Upper lobe of left lung (tissue), 4 donors: Measurements from ENCODE around the gene ALAD.

ENCODE experiments used
- POLR2AphosphoS5 ChIP-seq, 2 donors: sonication (generic); formaldehyde crosslinking; IDR thresholded peaks; one replicate each; pipeline ENCODE4 v1.5.1; 2017; ENCODE audit warnings: antibody characterized with exemption in 2 of 2
- TF ChIP-seq, protein P1 (sequence below), 6 experiments: fragments of 450-650 bp in 4 of 6; fragments of 200-600 bp in 2 of 6; sonication (generic) in 2 of 6; IDR thresholded peaks; one replicate each; pipeline ENCODE4 v1.5.1; 2016 to 2019; ENCODE audit warnings: antibody characterized with exemption in 6 of 6

DNA sequence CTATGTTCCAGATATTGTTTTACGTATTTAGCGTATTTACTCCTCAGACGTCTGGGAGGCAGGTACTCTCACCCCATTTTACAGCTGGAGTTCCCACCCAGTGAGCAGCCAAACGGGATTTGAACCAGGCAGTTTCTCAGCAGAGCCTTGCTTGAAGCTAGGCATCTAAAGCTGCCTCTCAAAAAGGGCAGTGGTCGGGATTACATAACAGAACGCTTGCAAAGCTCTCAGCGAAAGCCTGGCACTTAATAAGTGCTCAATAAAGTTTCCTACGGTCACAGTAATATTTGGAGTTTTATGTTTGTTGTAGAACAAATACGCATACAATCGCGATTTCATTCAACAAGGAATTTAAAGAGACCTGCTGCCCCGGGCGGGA, 52.0 kb downstream of the ALAD start:
- TF ChIP-seq, protein P1, sequence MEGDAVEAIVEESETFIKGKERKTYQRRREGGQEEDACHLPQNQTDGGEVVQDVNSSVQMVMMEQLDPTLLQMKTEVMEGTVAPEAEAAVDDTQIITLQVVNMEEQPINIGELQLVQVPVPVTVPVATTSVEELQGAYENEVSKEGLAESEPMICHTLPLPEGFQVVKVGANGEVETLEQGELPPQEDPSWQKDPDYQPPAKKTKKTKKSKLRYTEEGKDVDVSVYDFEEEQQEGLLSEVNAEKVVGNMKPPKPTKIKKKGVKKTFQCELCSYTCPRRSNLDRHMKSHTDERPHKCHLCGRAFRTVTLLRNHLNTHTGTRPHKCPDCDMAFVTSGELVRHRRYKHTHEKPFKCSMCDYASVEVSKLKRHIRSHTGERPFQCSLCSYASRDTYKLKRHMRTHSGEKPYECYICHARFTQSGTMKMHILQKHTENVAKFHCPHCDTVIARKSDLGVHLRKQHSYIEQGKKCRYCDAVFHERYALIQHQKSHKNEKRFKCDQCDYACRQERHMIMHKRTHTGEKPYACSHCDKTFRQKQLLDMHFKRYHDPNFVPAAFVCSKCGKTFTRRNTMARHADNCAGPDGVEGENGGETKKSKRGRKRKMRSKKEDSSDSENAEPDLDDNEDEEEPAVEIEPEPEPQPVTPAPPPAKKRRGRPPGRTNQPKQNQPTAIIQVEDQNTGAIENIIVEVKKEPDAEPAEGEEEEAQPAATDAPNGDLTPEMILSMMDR (IDR thresholded peaks at IDR 0.05) = no peak
- TF ChIP-seq POLR2AphosphoS5 (IDR thresholded peaks at IDR 0.05) = no peak
